Skeletal muscle tissue (tissue), 4 donors: ENCODE data around the gene NFIX. TPM values are rescaled to one million over a fixed set of nuclear protein-coding genes. Genes with fewer than 3 reads are reported as not detected.
A peak's percentile ranks its signal among the peaks of the same experiment; 100 is the strongest.

Experiments
- H3K27ac ChIP-seq: one replicate; pipeline ENCODE4 v1.7.0; 2013; ENCODE audit warnings: mild to moderate bottlenecking, low read depth, low read length, inconsistent platforms
- H3K27me3 ChIP-seq, 3 donors: one replicate each; pipeline ENCODE4 v1.7.0; 2013; ENCODE audit warnings: low read length in 3 of 3; ENCODE audit not compliant: control insufficient read depth in 3 of 3, insufficient read depth in 3 of 3
- H3K36me3 ChIP-seq, 3 donors: one replicate each; pipeline ENCODE4 v1.7.0; 2013; ENCODE audit warnings: low read length in 3 of 3; ENCODE audit not compliant: control insufficient read depth in 3 of 3, insufficient read depth in 3 of 3
- H3K4me1 ChIP-seq, 3 donors: one replicate each; pipeline ENCODE4 v1.7.0; 2013; ENCODE audit warnings: low read length in 3 of 3, mild to moderate bottlenecking in 3 of 3; ENCODE audit not compliant: control insufficient read depth in 3 of 3, insufficient read depth in 3 of 3
- H3K4me3 ChIP-seq, 3 donors: one replicate each; pipeline ENCODE4 v1.7.0; 2013; ENCODE audit warnings: low read length in 3 of 3
- H3K9ac ChIP-seq, 3 donors: one replicate each; pipeline ENCODE4 v1.7.0; 2013; ENCODE audit warnings: low read length in 3 of 3, mild to moderate bottlenecking in 3 of 3, moderate library complexity in 2 of 3, low read depth in 1 of 3
- H3K9me3 ChIP-seq, 3 donors: one replicate each; pipeline ENCODE4 v1.7.0; 2013; ENCODE audit warnings: low read length in 3 of 3; ENCODE audit not compliant: control insufficient read depth in 3 of 3
- total RNA-seq: library from RNA; depleted of rRNA; stranded (reverse); fragments of >200 nt; gene quantifications from one replicate; pipeline ENCODE4 v1.2.3, GENCODE V29; 2014
- donor health status: Osteomylitis.

Gene NFIX
- total RNA-seq, 1 donor from 2014 or later = 49.1 TPM

- Histone ChIP-seq H3K27me3 (no peaks in the 10 kb centered on the region), H3K9me3 (no peaks in the 10 kb centered on the region), H3K4me1 (peaks cover 76 to 84% (median 77%) of the 10 kb centered on the region in 3 donors), H3K27ac (peak overlapping the region; percentile 100), H3K4me3 (peak overlapping the region; percentile 73 to 76 (median 73)), H3K9ac (peak overlapping the region; percentile 87 to 96 (median 95)), H3K36me3 (peaks cover 4 to 6% (median 5%) of the 10 kb centered on the region in 3 donors)
Observed at GRCh38 chr19:13012690-13013608, 17.7 kb downstream of the NFIX start.

- peaks cover 4 to 5% (median 4%) of the 10 kb centered on the region in 3 donors for H3K36me3 ChIP-seq
- peaks cover 72 to 83% (median 74%) of the 10 kb centered on the region in 3 donors for H3K4me1 ChIP-seq
- H3K4me3 ChIP-seq = peak overlapping the region; percentile 73 to 76 (median 73)
- peak overlapping the region; percentile 87 to 96 (median 95) for H3K9ac ChIP-seq
- peak overlapping the region; percentile 100 for H3K27ac ChIP-seq
- no peaks in the 10 kb centered on the region for H3K9me3 ChIP-seq
- no peaks in the 10 kb centered on the region for H3K27me3 ChIP-seq
Observed at GRCh38 chr19:13013649-13014048, 18.4 kb downstream of the NFIX start.

- H3K9ac ChIP-seq = peak overlapping the region; percentile 87 to 96 (median 95)
- H3K4me3 ChIP-seq = peak overlapping the region; percentile 73 to 76 (median 73)
Observed at GRCh38 chr19:13014101-13014920, 19.0 kb downstream of the NFIX start.

GRCh38 chr19:13014921-13015280 is 19.6 kb downstream of the NFIX start:
- peak overlapping the region; percentile 100 for H3K27ac ChIP-seq
- H3K9ac ChIP-seq = peak overlapping the region; percentile 87 to 96 (median 95)
- peaks cover 72 to 79% (median 74%) of the 10 kb centered on the region in 3 donors for H3K4me1 ChIP-seq
- no peaks in the 10 kb centered on the region for H3K36me3 ChIP-seq
- H3K4me3 ChIP-seq = peak overlapping the region; percentile 73 to 76 (median 73)
- no peaks in the 10 kb centered on the region for H3K9me3 ChIP-seq
- no peaks in the 10 kb centered on the region for H3K27me3 ChIP-seq

More at GRCh38 chr19:13014101-13014920, 19.0 kb downstream of the NFIX start:
- Histone ChIP-seq H3K27ac (peak overlapping the region; percentile 100), H3K4me1 (peaks cover 72 to 81% (median 74%) of the 10 kb centered on the region in 3 donors), H3K36me3 (no peaks in the 10 kb centered on the region), H3K27me3 (no peaks in the 10 kb centered on the region), H3K9me3 (no peaks in the 10 kb centered on the region)

GRCh38 chr19:13015361-13016223 is 20.3 kb downstream of the NFIX start:
- Histone ChIP-seq H3K9ac (peak overlapping the region; percentile 57 to 96 (median 95)), H3K36me3 (no peaks in the 10 kb centered on the region), H3K4me1 (peaks cover 72 to 79% (median 74%) of the 10 kb centered on the region in 3 donors), H3K27me3 (no peaks in the 10 kb centered on the region), H3K27ac (peak overlapping the region; percentile 100), H3K4me3 (peak overlapping the region; percentile 28 to 58 (median 49)), H3K9me3 (no peaks in the 10 kb centered on the region)

GRCh38 chr19:13016245-13016627 is 21.0 kb downstream of the NFIX start:
- Histone ChIP-seq H3K27ac (peak overlapping the region; percentile 100), H3K27me3 (no peaks in the 10 kb centered on the region), H3K4me3 (peak overlapping the region in 1 of 3 donors; percentile 45), H3K36me3 (no peaks in the 10 kb centered on the region), H3K9me3 (no peaks in the 10 kb centered on the region), H3K9ac (peak overlapping the region; percentile 77 to 87 (median 78)), H3K4me1 (peaks cover 76 to 81% (median 78%) of the 10 kb centered on the region in 3 donors)

GRCh38 chr19:13016628-13017305 is 21.5 kb downstream of the NFIX start:
- H3K27ac ChIP-seq = peak overlapping the region; percentile 100
- H3K4me1 ChIP-seq = peaks cover 77 to 83% (median 79%) of the 10 kb centered on the region in 3 donors
- H3K27me3 ChIP-seq = no peaks in the 10 kb centered on the region
- no peaks in the 10 kb centered on the region for H3K9me3 ChIP-seq
- peak overlapping the region; percentile 45 to 67 (median 54) for H3K4me3 ChIP-seq
- H3K9ac ChIP-seq = peak overlapping the region; percentile 77 to 87 (median 78)
- H3K36me3 ChIP-seq = no peaks in the 10 kb centered on the region

- Histone ChIP-seq H3K4me3 (peak overlapping the region; percentile 5 to 67 (median 54)), H3K9ac (peak overlapping the region; percentile 77 to 87 (median 78)), H3K27ac (peak overlapping the region; percentile 100), H3K36me3 (no peaks in the 10 kb centered on the region), H3K9me3 (no peaks in the 10 kb centered on the region), H3K27me3 (no peaks in the 10 kb centered on the region), H3K4me1 (peaks cover 76 to 83% (median 79%) of the 10 kb centered on the region in 3 donors)
Observed at GRCh38 chr19:13017306-13018034, 22.2 kb downstream of the NFIX start.
